Neural cell (in vitro differentiated cells): ENCODE data around the gene RIBC2. TPM values are rescaled to one million over a fixed set of nuclear protein-coding genes. Genes with fewer than 3 reads are reported as not detected.

Source experiments
- H2AFZ ChIP-seq: fragments of 200-600, 300-800 bp; sonication (generic), shearing (Covaris generic); 2 replicates; pipeline ENCODE4 v1.6.0; 2014; ENCODE audit warnings: low read depth, mild to moderate bottlenecking, antibody characterized with exemption, low read length, moderate library complexity
- H3F3A ChIP-seq: fragments of 200-600 bp; shearing (Covaris generic); 2 replicates; pipeline ENCODE4 v1.6.1; 2016; ENCODE audit warnings: mild to moderate bottlenecking, moderate library complexity, mixed read lengths, antibody characterized with exemption, low read length; ENCODE audit not compliant: insufficient read depth, poor library complexity, severe bottlenecking
- H3K27ac ChIP-seq: fragments of 200-600, 300-800 bp; sonication (generic), shearing (Covaris generic); 2 replicates; pipeline ENCODE4 v1.5.1; 2014; ENCODE audit warnings: mild to moderate bottlenecking, low read length, moderate library complexity
- H3K27me3 ChIP-seq: fragments of 300-800, 200-600 bp; sonication (generic), shearing (Covaris generic); 2 replicates; pipeline ENCODE4 v1.6.0; 2014; ENCODE audit warnings: mild to moderate bottlenecking, low read depth, low read length, moderate library complexity; ENCODE audit not compliant: insufficient read depth
- H3K36me3 ChIP-seq: fragments of 300-800, 200-600 bp; sonication (generic), shearing (Covaris generic); 2 replicates; pipeline ENCODE4 v1.5.1; 2014; ENCODE audit warnings: mild to moderate bottlenecking, antibody characterized with exemption, low read length, moderate library complexity; ENCODE audit not compliant: insufficient read depth
- H3K4me2 ChIP-seq: fragments of 300-800, 200-600 bp; sonication (generic), shearing (Covaris generic); 2 replicates; pipeline ENCODE4 v1.6.0; 2014; ENCODE audit warnings: mild to moderate bottlenecking, low read length
- H3K4me3 ChIP-seq: fragments of 300-800, 200-600 bp; sonication (generic), shearing (Covaris generic); 2 replicates; pipeline ENCODE4 v1.5.1; 2014; ENCODE audit warnings: mild to moderate bottlenecking, low read length, moderate library complexity
- H3K79me2 ChIP-seq: fragments of 200-600 bp; shearing (Covaris generic); replicated peaks from 2 replicates; pipeline ENCODE4 v1.6.0; 2014; ENCODE audit warnings: mild to moderate bottlenecking, low read length, moderate library complexity; ENCODE audit not compliant: insufficient read depth
- H3K9ac ChIP-seq: fragments of 300-800, 200-600 bp; sonication (generic), shearing (Covaris generic); 2 replicates; pipeline ENCODE4 v1.6.1; 2016; ENCODE audit warnings: mild to moderate bottlenecking, low read length, mixed read lengths
- H3K9me2 ChIP-seq: fragments of 200-600 bp; shearing (Covaris generic); 2 replicates; pipeline ENCODE4 v1.6.1; 2016; ENCODE audit warnings: mild to moderate bottlenecking, low read length, mixed read lengths; ENCODE audit not compliant: insufficient read depth
- H3K9me3 ChIP-seq: fragments of 200-600, 300-800 bp; sonication (generic), shearing (Covaris generic); 2 replicates; pipeline ENCODE4 v1.6.1; 2016; ENCODE audit warnings: mild to moderate bottlenecking, mixed run types, low read length, moderate library complexity, mixed read lengths
- H4K20me1 ChIP-seq: fragments of 200-600 bp; shearing (Covaris generic); 2 replicates; pipeline ENCODE4 v1.6.1; 2016; ENCODE audit warnings: mild to moderate bottlenecking, mixed run types; ENCODE audit not compliant: insufficient read depth
- EP300 ChIP-seq: fragments of 450-650 bp; conservative IDR thresholded peaks from 2 replicates; pipeline ENCODE4 v1.6.1; 2014; ENCODE audit warnings: antibody characterized with exemption, mild to moderate bottlenecking, moderate library complexity; ENCODE audit not compliant: poor library complexity, severe bottlenecking
- EZH2 ChIP-seq: fragments of 200-600, 300-800 bp; shearing (Covaris generic), sonication (generic); IDR thresholded peaks from 2 replicates; pipeline ENCODE4 v1.6.1; 2014; ENCODE audit warnings: antibody characterized with exemption, low read length, borderline replicate concordance, mild to moderate bottlenecking; ENCODE audit not compliant: insufficient read depth, poor library complexity, severe bottlenecking
- MXI1 ChIP-seq: fragments of 450-650 bp; conservative IDR thresholded peaks from 2 replicates; pipeline ENCODE4 v1.6.1; 2014; ENCODE audit warnings: antibody characterized with exemption, mild to moderate bottlenecking; ENCODE audit not compliant: poor library complexity, severe bottlenecking
- POLR2AphosphoS5 ChIP-seq: IDR thresholded peaks from 2 replicates; pipeline ENCODE4 v1.6.1; 2012
- RAD21 ChIP-seq: fragments of 450-650 bp; conservative IDR thresholded peaks from 2 replicates; pipeline ENCODE4 v1.6.1; 2014; ENCODE audit warnings: antibody characterized with exemption, mild to moderate bottlenecking, moderate library complexity
- SMC3 ChIP-seq: fragments of 450-650 bp; conservative IDR thresholded peaks from 2 replicates; pipeline ENCODE4 v1.6.1; 2014; ENCODE audit warnings: antibody characterized with exemption, mild to moderate bottlenecking, moderate library complexity; ENCODE audit not compliant: poor library complexity
- TAF1 ChIP-seq: IDR thresholded peaks from 2 replicates; pipeline ENCODE4 v1.6.1; 2012; ENCODE audit warnings: low read depth
- polyA plus RNA-seq: library from polyadenylated mRNA; depleted of rRNA; stranded (reverse); fragments of >200 nt; gene quantifications from 2 replicates; pipeline ENCODE4 v1.2.3, GENCODE V29; 2014
- TF ChIP-seq, protein P1 (sequence below): fragments of 450-650 bp; IDR thresholded peaks from 2 replicates; pipeline ENCODE4 v1.5.1; 2014; ENCODE audit warnings: antibody characterized with exemption, mild to moderate bottlenecking, moderate library complexity; ENCODE audit not compliant: poor library complexity, severe bottlenecking
- TF ChIP-seq, protein P2 (sequence below): IDR thresholded peaks from 2 replicates; pipeline ENCODE4 v1.6.1; 2012; ENCODE audit warnings: borderline replicate concordance

The RIBC2 gene
- polyA plus RNA-seq, 1 donor from 2014 or later: not detected

DNA sequence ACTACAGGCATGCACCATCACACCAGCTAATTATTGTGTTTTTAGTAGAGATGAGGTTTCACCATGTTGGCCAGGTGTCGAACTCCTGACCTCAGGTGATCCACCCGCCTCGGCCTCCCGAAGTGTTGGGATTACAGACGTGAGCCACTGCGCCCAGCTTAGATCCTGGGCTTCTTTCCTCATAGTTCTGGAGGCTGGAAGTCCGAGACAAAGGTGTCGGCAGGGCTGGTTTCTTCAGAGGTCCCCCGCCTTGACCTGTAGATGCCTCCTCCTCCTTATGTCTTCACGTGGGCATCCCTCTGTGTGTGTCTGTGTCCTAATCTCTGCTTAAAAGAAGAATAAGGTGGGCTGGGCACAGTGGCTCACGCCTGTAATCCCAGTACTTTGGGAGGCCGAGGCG lies 45.0 kb downstream of the RIBC2 start:
- no peak overlapping the region for H3K4me2 ChIP-seq
- no peaks in the 10 kb centered on the region for H4K20me1 ChIP-seq
- H3K9ac ChIP-seq: no peak overlapping the region
- no peak overlapping the region for H3K4me3 ChIP-seq
- no peak overlapping the region for H3K27ac ChIP-seq
- H3K27me3 ChIP-seq: no peaks in the 10 kb centered on the region
- H3K9me3 ChIP-seq: no peaks in the 10 kb centered on the region
- H3K9me2 ChIP-seq: no peaks in the 10 kb centered on the region
- no peaks in the 10 kb centered on the region for H3K79me2 ChIP-seq
- TF ChIP-seq, protein P1, sequence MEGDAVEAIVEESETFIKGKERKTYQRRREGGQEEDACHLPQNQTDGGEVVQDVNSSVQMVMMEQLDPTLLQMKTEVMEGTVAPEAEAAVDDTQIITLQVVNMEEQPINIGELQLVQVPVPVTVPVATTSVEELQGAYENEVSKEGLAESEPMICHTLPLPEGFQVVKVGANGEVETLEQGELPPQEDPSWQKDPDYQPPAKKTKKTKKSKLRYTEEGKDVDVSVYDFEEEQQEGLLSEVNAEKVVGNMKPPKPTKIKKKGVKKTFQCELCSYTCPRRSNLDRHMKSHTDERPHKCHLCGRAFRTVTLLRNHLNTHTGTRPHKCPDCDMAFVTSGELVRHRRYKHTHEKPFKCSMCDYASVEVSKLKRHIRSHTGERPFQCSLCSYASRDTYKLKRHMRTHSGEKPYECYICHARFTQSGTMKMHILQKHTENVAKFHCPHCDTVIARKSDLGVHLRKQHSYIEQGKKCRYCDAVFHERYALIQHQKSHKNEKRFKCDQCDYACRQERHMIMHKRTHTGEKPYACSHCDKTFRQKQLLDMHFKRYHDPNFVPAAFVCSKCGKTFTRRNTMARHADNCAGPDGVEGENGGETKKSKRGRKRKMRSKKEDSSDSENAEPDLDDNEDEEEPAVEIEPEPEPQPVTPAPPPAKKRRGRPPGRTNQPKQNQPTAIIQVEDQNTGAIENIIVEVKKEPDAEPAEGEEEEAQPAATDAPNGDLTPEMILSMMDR: no peak
- no peak for TF ChIP-seq RAD21
- no peak for TF ChIP-seq TAF1
- TF ChIP-seq SMC3: no peak
- TF ChIP-seq EZH2: no peak
- no peak for TF ChIP-seq EP300
- TF ChIP-seq, protein P2, sequence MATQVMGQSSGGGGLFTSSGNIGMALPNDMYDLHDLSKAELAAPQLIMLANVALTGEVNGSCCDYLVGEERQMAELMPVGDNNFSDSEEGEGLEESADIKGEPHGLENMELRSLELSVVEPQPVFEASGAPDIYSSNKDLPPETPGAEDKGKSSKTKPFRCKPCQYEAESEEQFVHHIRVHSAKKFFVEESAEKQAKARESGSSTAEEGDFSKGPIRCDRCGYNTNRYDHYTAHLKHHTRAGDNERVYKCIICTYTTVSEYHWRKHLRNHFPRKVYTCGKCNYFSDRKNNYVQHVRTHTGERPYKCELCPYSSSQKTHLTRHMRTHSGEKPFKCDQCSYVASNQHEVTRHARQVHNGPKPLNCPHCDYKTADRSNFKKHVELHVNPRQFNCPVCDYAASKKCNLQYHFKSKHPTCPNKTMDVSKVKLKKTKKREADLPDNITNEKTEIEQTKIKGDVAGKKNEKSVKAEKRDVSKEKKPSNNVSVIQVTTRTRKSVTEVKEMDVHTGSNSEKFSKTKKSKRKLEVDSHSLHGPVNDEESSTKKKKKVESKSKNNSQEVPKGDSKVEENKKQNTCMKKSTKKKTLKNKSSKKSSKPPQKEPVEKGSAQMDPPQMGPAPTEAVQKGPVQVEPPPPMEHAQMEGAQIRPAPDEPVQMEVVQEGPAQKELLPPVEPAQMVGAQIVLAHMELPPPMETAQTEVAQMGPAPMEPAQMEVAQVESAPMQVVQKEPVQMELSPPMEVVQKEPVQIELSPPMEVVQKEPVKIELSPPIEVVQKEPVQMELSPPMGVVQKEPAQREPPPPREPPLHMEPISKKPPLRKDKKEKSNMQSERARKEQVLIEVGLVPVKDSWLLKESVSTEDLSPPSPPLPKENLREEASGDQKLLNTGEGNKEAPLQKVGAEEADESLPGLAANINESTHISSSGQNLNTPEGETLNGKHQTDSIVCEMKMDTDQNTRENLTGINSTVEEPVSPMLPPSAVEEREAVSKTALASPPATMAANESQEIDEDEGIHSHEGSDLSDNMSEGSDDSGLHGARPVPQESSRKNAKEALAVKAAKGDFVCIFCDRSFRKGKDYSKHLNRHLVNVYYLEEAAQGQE: no peak
- H3F3A ChIP-seq: no peaks in the 10 kb centered on the region
- H2AFZ ChIP-seq: no peak overlapping the region
- no peaks in the 10 kb centered on the region for H3K36me3 ChIP-seq

DNA sequence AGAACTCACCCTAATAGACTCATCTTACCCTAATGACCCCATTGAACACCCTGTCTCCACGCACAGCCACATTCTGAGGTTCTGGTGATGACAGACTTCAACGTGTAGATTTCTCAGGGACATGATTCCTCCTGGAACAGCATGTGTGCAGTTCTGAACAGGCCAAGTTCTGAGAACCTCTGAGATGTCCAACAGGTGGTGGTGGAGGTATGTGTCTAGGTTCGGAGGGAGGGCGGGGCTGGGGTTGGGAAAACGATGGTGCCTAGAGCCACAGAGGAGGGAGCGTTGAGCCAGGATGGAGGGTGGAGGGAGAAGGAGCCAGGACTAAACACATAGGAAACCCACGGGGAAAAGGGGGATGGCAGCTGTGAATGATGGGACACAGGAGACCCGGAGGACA lies 45.7 kb downstream of the RIBC2 start:
- Histone ChIP-seq H3K9me2 (no peaks in the 10 kb centered on the region), H3K27ac (no peak overlapping the region), H3K36me3 (no peaks in the 10 kb centered on the region), H3K9ac (no peak overlapping the region), H3F3A (no peaks in the 10 kb centered on the region), H3K79me2 (no peaks in the 10 kb centered on the region), H3K4me3 (no peak overlapping the region), H2AFZ (no peak overlapping the region), H3K4me2 (no peak overlapping the region), H4K20me1 (no peaks in the 10 kb centered on the region), H3K27me3 (no peaks in the 10 kb centered on the region), H3K9me3 (no peaks in the 10 kb centered on the region)
- TF ChIP-seq TAF1 (no peak), POLR2AphosphoS5 (no peak), RAD21 (no peak), MXI1 (no peak), SMC3 (no peak), EP300 (no peak), EZH2 (no peak)
- TF ChIP-seq, protein P1: no peak
- TF ChIP-seq, protein P2: no peak
